SK-N-SH (cell line): ENCODE results near the gene OSBPL9. TPM values are rescaled to one million over a fixed set of nuclear protein-coding genes. Genes with fewer than 3 reads are reported as not detected.

Experiments used
- CTCF ChIA-PET: fragments of 300-600, 350-600 bp; formaldehyde crosslinking; extraction: SDS; loops from one replicate; lab custom pipeline; 2021; lab: Yijun Ruan, JAX
- POLR2A ChIA-PET: fragments of 350-600 bp; sonication (Branson Sonifier 250); formaldehyde crosslinking; extraction: SDS; loops from one replicate; lab custom pipeline; 2020; ENCODE audit warnings: antibody characterized with exemption, inconsistent platforms; lab: Yijun Ruan, JAX
- DNase-seq: peaks from one replicate; pipeline ENCODE4 v3.0.0; 2012
- H2AFZ ChIP-seq: fragments of 200-600 bp; sonication (generic); 2 replicates; pipeline ENCODE4 v1.8.1; 2016; ENCODE audit warnings: antibody characterized with exemption, mild to moderate bottlenecking, low read depth
- H3F3A ChIP-seq: fragments of 200-600 bp; sonication (generic); replicated peaks from 2 replicates; pipeline ENCODE3; 2016; ENCODE audit warnings: antibody characterized with exemption, mild to moderate bottlenecking; ENCODE audit not compliant: insufficient read depth
- H3K27ac ChIP-seq, 2 experiments: fragments of 200-500 bp in 1 of 2; fragments of 200-600 bp in 1 of 2; sonication (Bioruptor generic) in 1 of 2; sonication (generic), shearing (Covaris generic) in 1 of 2; 2 replicates each; pipeline versions ENCODE4 v1.5.1 to v1.6.1; 2014 to 2016; ENCODE audit warnings: low read depth in 2 of 2, inconsistent platforms in 1 of 2, low read length in 1 of 2, mild to moderate bottlenecking in 1 of 2, mixed read lengths in 1 of 2
- H3K27me3 ChIP-seq: fragments of 200-600 bp; sonication (generic), shearing (Covaris generic); 2 replicates; pipeline ENCODE4 v1.6.1; 2016; ENCODE audit warnings: mixed run types; ENCODE audit not compliant: insufficient read depth
- H3K36me3 ChIP-seq, 2 experiments: fragments of 200-500 bp in 1 of 2; fragments of 200-600 bp in 1 of 2; sonication (Bioruptor generic) in 1 of 2; sonication (generic) in 1 of 2; replicated peaks in 1 of 2; 2 replicates each; pipeline versions ENCODE3 to v1.5.1; 2014 to 2016; ENCODE audit warnings: low read length in 1 of 2, mild to moderate bottlenecking in 1 of 2; ENCODE audit not compliant: insufficient read depth in 2 of 2, control insufficient read depth in 1 of 2
- H3K4me1 ChIP-seq, 2 experiments: fragments of 200-500 bp in 1 of 2; fragments of 200-600 bp in 1 of 2; sonication (Bioruptor generic) in 1 of 2; sonication (generic), shearing (Covaris generic) in 1 of 2; 2 replicates each; pipeline versions ENCODE4 v1.5.1 to v1.6.1; 2014 to 2016; ENCODE audit warnings: low read depth in 1 of 2, low read length in 1 of 2, mixed run types in 1 of 2; ENCODE audit not compliant: insufficient read depth in 2 of 2, control insufficient read depth in 1 of 2
- H3K4me2 ChIP-seq: fragments of 200-600 bp; sonication (generic), shearing (Covaris generic); 2 replicates; pipeline ENCODE4 v1.6.1; 2017; ENCODE audit warnings: mixed run types
- H3K4me3 ChIP-seq, 2 experiments: fragments of 200-500 bp in 1 of 2; fragments of 200-600 bp in 1 of 2; sonication (Bioruptor generic) in 1 of 2; sonication (generic), shearing (Covaris generic) in 1 of 2; 2 replicates each; pipeline versions ENCODE4 v1.5.1 to v1.8.1; 2014 to 2016; ENCODE audit warnings: low read depth in 2 of 2, inconsistent platforms in 1 of 2, low read length in 1 of 2, mild to moderate bottlenecking in 1 of 2, mixed read lengths in 1 of 2, moderate library complexity in 1 of 2
- H3K79me2 ChIP-seq: fragments of 200-600 bp; sonication (generic); 2 replicates; pipeline ENCODE4 v1.8.1; 2017; ENCODE audit warnings: mild to moderate bottlenecking; ENCODE audit not compliant: insufficient read depth
- H3K9ac ChIP-seq: fragments of 200-600 bp; sonication (generic); 2 replicates; pipeline ENCODE4 v1.6.1; 2017; ENCODE audit warnings: mixed run types
- H3K9me2 ChIP-seq: fragments of 200-600 bp; sonication (generic); 2 replicates; pipeline ENCODE4 v1.6.1; 2017; ENCODE audit warnings: mixed run types
- H3K9me3 ChIP-seq: fragments of 200-600 bp; sonication (generic); 2 replicates; pipeline ENCODE4 v1.6.1; 2017; ENCODE audit warnings: mixed run types, mild to moderate bottlenecking, moderate library complexity
- H4K20me1 ChIP-seq: fragments of 200-600 bp; sonication (generic); 2 replicates; pipeline ENCODE4 v1.6.1; 2017; ENCODE audit warnings: mild to moderate bottlenecking, mixed run types; ENCODE audit not compliant: insufficient read depth
- CTCF ChIP-seq: fragments of 200-600 bp; sonication (generic); IDR thresholded peaks from 2 replicates; pipeline ENCODE4 v1.6.1; 2017; ENCODE audit warnings: antibody characterized with exemption, mild to moderate bottlenecking, moderate library complexity
- ELF1 ChIP-seq: IDR thresholded peaks from 2 replicates; pipeline ENCODE4 v1.4.0; 2012
- EP300 ChIP-seq, 2 experiments: IDR thresholded peaks; 2 replicates each; pipeline versions ENCODE4 v1.4.0 to v1.6.1; 2012; ENCODE audit warnings: borderline replicate concordance in 1 of 2, low read depth in 1 of 2, low read length in 1 of 2
- EZH2phosphoT487 ChIP-seq: fragments of 200-600 bp; sonication (generic); IDR thresholded peaks from 2 replicates; pipeline ENCODE4 v1.6.1; 2017; ENCODE audit warnings: low read depth, mixed run types, mild to moderate bottlenecking, antibody characterized with exemption, moderate library complexity, borderline replicate concordance
- FOXM1 ChIP-seq: IDR thresholded peaks from 2 replicates; pipeline ENCODE4 v1.4.0; 2012; ENCODE audit warnings: low read depth, mild to moderate bottlenecking
- GABPA ChIP-seq: IDR thresholded peaks from 2 replicates; pipeline ENCODE4 v1.4.0; 2012; ENCODE audit warnings: low read depth, mild to moderate bottlenecking
- GATA2 ChIP-seq: sonication (generic); formaldehyde crosslinking; IDR thresholded peaks from 2 replicates; pipeline ENCODE4 v1.5.0; 2020; ENCODE audit warnings: mild to moderate bottlenecking, missing genetic modification reagents
- IRF3 ChIP-seq: fragments of 150-350 bp; IDR thresholded peaks from 2 replicates; pipeline ENCODE4 v1.6.1; 2016; ENCODE audit warnings: mild to moderate bottlenecking, low read depth, low read length
- JUND ChIP-seq: IDR thresholded peaks from 2 replicates; pipeline ENCODE4 v1.4.0; 2012
- MEF2A ChIP-seq: IDR thresholded peaks from 2 replicates; pipeline ENCODE4 v1.4.0; 2012; ENCODE audit warnings: low read depth, borderline replicate concordance
- MXI1 ChIP-seq: IDR thresholded peaks from 2 replicates; pipeline ENCODE4 v1.6.1; 2012; ENCODE audit warnings: mild to moderate bottlenecking, low read depth, low read length, improper control_type of control experiment
- POLR2AphosphoS5 ChIP-seq: IDR thresholded peaks from 2 replicates; pipeline ENCODE4 v1.6.1; 2012; ENCODE audit warnings: low read depth, low read length
- RCOR1 ChIP-seq: fragments of 150-350 bp; IDR thresholded peaks from 2 replicates; pipeline ENCODE4 v1.6.1; 2017; ENCODE audit warnings: antibody characterized with exemption, low read length
- SIN3A ChIP-seq: IDR thresholded peaks from 2 replicates; pipeline ENCODE4 v1.6.1; 2012; ENCODE audit warnings: low read depth, mild to moderate bottlenecking, low read length, moderate library complexity, borderline replicate concordance
- YY1 ChIP-seq: IDR thresholded peaks from 2 replicates; pipeline ENCODE4 v1.4.0; 2012; ENCODE audit warnings: low read depth, mild to moderate bottlenecking
- WGBS: methylation state at CpG from one replicate; pipeline ENCODE4 v1.1.6; 2017; ENCODE audit warnings: low lambda C conversion rate; 5-methylcytosine and 5-hydroxymethylcytosine counted together
- polyA plus RNA-seq, 3 experiments: library from polyadenylated mRNA; depleted of rRNA; stranded (reverse); fragments of >200 nt; gene quantifications; 2 replicates each; pipeline ENCODE4 v1.2.3, GENCODE V29; 2012
- TF ChIP-seq, protein P1 (sequence below): fragments of 150-350 bp; IDR thresholded peaks from 2 replicates; pipeline ENCODE4 v1.6.1; 2017; ENCODE audit warnings: antibody characterized with exemption, low read length, low read depth, borderline replicate concordance

OSBPL9 gene
- polyA plus RNA-seq, 1 of the 3 experiments (the other 2 are of a cell fraction), result 43.9 TPM

DNA sequence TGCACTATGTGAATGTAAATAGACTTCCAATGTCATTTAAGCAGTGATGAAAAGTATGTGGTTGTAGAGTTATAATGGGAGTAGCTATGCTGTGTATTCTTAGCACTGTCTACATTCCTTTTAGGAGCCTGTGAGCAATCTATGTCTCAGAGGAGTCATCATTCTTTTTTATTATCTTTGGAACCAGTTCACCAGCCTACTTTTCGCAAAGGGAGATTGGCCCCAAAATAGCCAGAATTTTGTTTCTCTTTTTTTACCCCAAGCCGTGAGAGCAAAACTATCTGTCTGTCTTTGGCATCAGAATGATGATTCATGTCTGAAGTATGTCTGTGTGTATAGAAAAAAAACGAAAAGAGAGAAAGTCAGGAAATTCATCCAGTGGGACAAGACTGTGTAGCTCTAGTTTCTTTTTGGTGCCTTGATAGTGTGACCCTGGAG, 44.2 kb downstream of the OSBPL9 start (continued):
- TF ChIP-seq, protein P1, sequence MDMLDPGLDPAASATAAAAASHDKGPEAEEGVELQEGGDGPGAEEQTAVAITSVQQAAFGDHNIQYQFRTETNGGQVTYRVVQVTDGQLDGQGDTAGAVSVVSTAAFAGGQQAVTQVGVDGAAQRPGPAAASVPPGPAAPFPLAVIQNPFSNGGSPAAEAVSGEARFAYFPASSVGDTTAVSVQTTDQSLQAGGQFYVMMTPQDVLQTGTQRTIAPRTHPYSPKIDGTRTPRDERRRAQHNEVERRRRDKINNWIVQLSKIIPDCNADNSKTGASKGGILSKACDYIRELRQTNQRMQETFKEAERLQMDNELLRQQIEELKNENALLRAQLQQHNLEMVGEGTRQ, result no peak
- no peak for TF ChIP-seq IRF3
- no peak for TF ChIP-seq CTCF
- no peak for TF ChIP-seq RCOR1
- TF ChIP-seq JUND, result peak; percentile 97
- TF ChIP-seq MEF2A, result peak; percentile 98
- TF ChIP-seq EZH2phosphoT487, result no peak
- TF ChIP-seq YY1, result no peak
- TF ChIP-seq EP300 (IDR thresholded peaks at IDR 0.05; ENCODE audit: borderline replicate concordance in 1 of 2, low read depth in 1 of 2, low read length in 1 of 2), result peak in 1 of 2 experiments; percentile 90; a peak in 2 of 4 replicates
- no peak for TF ChIP-seq SIN3A
- no peak for TF ChIP-seq GATA2 (CRISPR knock-in tag)
- peak; percentile 64; the same call in 1 of the 2 replicates for TF ChIP-seq POLR2AphosphoS5
- TF ChIP-seq MXI1, result no peak
- TF ChIP-seq ELF1, result no peak
- peak; percentile 73; the same call in 1 of the 2 replicates for TF ChIP-seq FOXM1

- Histone ChIP-seq H3K27ac (no peak overlapping the region), H3K9ac (no peak overlapping the region), H4K20me1 (no peaks in the 10 kb centered on the region), H3K9me3 (no peaks in the 10 kb centered on the region), H3K9me2 (no peaks in the 10 kb centered on the region), H3K4me1 (peaks cover 0 to 28% of the 10 kb centered on the region in 2 experiments; a peak in 2 of 4 replicates), H3K36me3 (peaks cover 0 to 6% of the 10 kb centered on the region in 2 experiments), H2AFZ (no peak overlapping the region), H3K79me2 (peaks cover 62% of the 10 kb centered on the region), H3F3A (peaks cover 28% of the 10 kb centered on the region), H3K27me3 (no peaks in the 10 kb centered on the region), H3K4me2 (no peak overlapping the region), H3K4me3 (no peak overlapping the region)
- TF ChIP-seq MXI1 (no peak), CTCF (no peak), GABPA (no peak)
- DNase-seq, result no peak
- CTCF ChIA-PET, result interaction anchor here (1.4 kb wide), 1 partner anchor 26 kb away, joined by 4 read pairs; no protein-coding TSS in a partner anchor
- POLR2A ChIA-PET, result interaction anchor here (0.7 kb wide), 1 partner anchor 9 kb away, joined by 3 read pairs; no protein-coding TSS in a partner anchor
- 74% methylated on average over 1 of the region's 1 CpG for WGBS
Observed at GRCh38 chr1:51663105-51663504, 46.2 kb downstream of the OSBPL9 start.
